Glutamatergic neuron (in vitro differentiated cells): ENCODE results near the gene FBXW4. TPM values are rescaled to one million over a fixed set of nuclear protein-coding genes. Genes with fewer than 3 reads are reported as not detected.
A peak's percentile ranks its signal among the peaks of the same experiment; 100 is the strongest.

Experiments
- DNase-seq: peaks from one replicate; pipeline ENCODE4 v3.0.0; 2022
- H3K27ac Mint-ChIP-seq: one replicate; pipeline ENCODE4 v1.8.0; 2020; ENCODE audit warnings: mild to moderate bottlenecking, mixed read lengths, inconsistent platforms; ENCODE audit not compliant: unreplicated experiment
- H3K27me3 Mint-ChIP-seq: one replicate; pipeline ENCODE4 v1.8.0; 2020; ENCODE audit warnings: mild to moderate bottlenecking, moderate library complexity, mixed read lengths, inconsistent platforms; ENCODE audit not compliant: unreplicated experiment
- H3K36me3 Mint-ChIP-seq: one replicate; pipeline ENCODE4 v1.8.0; 2020; ENCODE audit warnings: mild to moderate bottlenecking, mixed read lengths, inconsistent platforms; ENCODE audit not compliant: unreplicated experiment
- H3K4me1 Mint-ChIP-seq: one replicate; pipeline ENCODE4 v1.8.0; 2020; ENCODE audit warnings: mild to moderate bottlenecking, low read depth, mixed read lengths, inconsistent platforms; ENCODE audit not compliant: unreplicated experiment
- H3K4me3 Mint-ChIP-seq: one replicate; pipeline ENCODE4 v1.8.0; 2020; ENCODE audit warnings: mild to moderate bottlenecking, mixed read lengths, inconsistent platforms; ENCODE audit not compliant: unreplicated experiment
- H3K9me3 Mint-ChIP-seq: one replicate; pipeline ENCODE4 v1.8.0; 2020; ENCODE audit warnings: mild to moderate bottlenecking, moderate library complexity, mixed read lengths, inconsistent platforms; ENCODE audit not compliant: unreplicated experiment
- CTCF ChIP-seq: fragments of 200-600 bp; sonication (generic); IDR thresholded peaks from one replicate; pipeline ENCODE4 v1.5.0; 2021; ENCODE audit not compliant: partially characterized antibody, unreplicated experiment
- total RNA-seq: library from RNA; stranded (reverse); fragmentation: NEBNext Ultra II Directional; extraction: Animal tissue kit (Norgen Biotek cat#: 25700); gene quantifications from one replicate; pipeline ENCODE4 v1.2.1, GENCODE V29; 2021; ENCODE audit not compliant: unreplicated experiment

Gene FBXW4
- total RNA-seq, 1 donor from 2014 or later: 25.8 TPM

GRCh38 chr10:101567165-101568006 is 127.6 kb downstream of the FBXW4 start:
- H3K4me3 Mint-ChIP-seq: no peak overlapping the region
- H3K36me3 Mint-ChIP-seq: no peaks in the 10 kb centered on the region
- no peak for TF ChIP-seq CTCF

GRCh38 chr10:101566333-101567164 is 128.4 kb downstream of the FBXW4 start:
- Mint-ChIP-seq H3K27ac (peak overlapping the region; percentile 80), H3K4me3 (no peak overlapping the region), H3K27me3 (peaks cover 18% of the 10 kb centered on the region), H3K4me1 (peaks cover 5% of the 10 kb centered on the region), H3K9me3 (peaks cover 13% of the 10 kb centered on the region), H3K36me3 (no peaks in the 10 kb centered on the region)
- TF ChIP-seq CTCF: no peak
- DNase-seq: peak; percentile 71

More at GRCh38 chr10:101567165-101568006, 127.6 kb downstream of the FBXW4 start:
- Mint-ChIP-seq H3K9me3 (peaks cover 13% of the 10 kb centered on the region), H3K27me3 (peaks cover 18% of the 10 kb centered on the region), H3K4me1 (peaks cover 5% of the 10 kb centered on the region), H3K27ac (peak overlapping the region; percentile 29)
- DNase-seq: no peak

GRCh38 chr10:101565936-101566332 is 129.0 kb downstream of the FBXW4 start:
- H3K4me1 Mint-ChIP-seq: peaks cover 5% of the 10 kb centered on the region
- no peak for TF ChIP-seq CTCF
- H3K9me3 Mint-ChIP-seq: peaks cover 13% of the 10 kb centered on the region
- H3K27ac Mint-ChIP-seq: peak overlapping the region; percentile 80
- H3K27me3 Mint-ChIP-seq: peaks cover 16% of the 10 kb centered on the region
- H3K4me3 Mint-ChIP-seq: no peak overlapping the region
- no peaks in the 10 kb centered on the region for H3K36me3 Mint-ChIP-seq
- DNase-seq: no peak

GRCh38 chr10:101565370-101565900 is 129.5 kb downstream of the FBXW4 start:
- peaks cover 5% of the 10 kb centered on the region for H3K4me1 Mint-ChIP-seq
- H3K27ac Mint-ChIP-seq: no peak overlapping the region
- no peak for TF ChIP-seq CTCF
- no peaks in the 10 kb centered on the region for H3K36me3 Mint-ChIP-seq
- peaks cover 14% of the 10 kb centered on the region for H3K27me3 Mint-ChIP-seq
- H3K9me3 Mint-ChIP-seq: peaks cover 13% of the 10 kb centered on the region
- H3K4me3 Mint-ChIP-seq: no peak overlapping the region
- no peak for DNase-seq
